Mesenchymal stem cell (in vitro differentiated cells and primary cell): ENCODE measurements around the gene CYFIP1.
A peak's percentile ranks its signal among the peaks of the same experiment; 100 is the strongest.
"Not testable (repeated sequence)": the region's sequence is repeated elsewhere in the genome, so short reads cannot be mapped to it uniquely, and the experiment has no call there.

Source experiments
- DNase-seq: peaks from one replicate; pipeline ENCODE4 v3.0.0-alpha.2; 2013
- H2AFZ ChIP-seq: one replicate; pipeline ENCODE4 v1.6.1; 2013; ENCODE audit warnings: low read depth, mild to moderate bottlenecking, control low read depth, inconsistent platforms, low read length, moderate library complexity
- H2AK5ac ChIP-seq: 2 replicates; pipeline ENCODE4 v1.6.1; 2013; ENCODE audit warnings: low read length, moderate library complexity, mild to moderate bottlenecking, inconsistent platforms; ENCODE audit not compliant: severe bottlenecking
- H2BK120ac ChIP-seq: one replicate; pipeline ENCODE4 v1.6.1; 2013; ENCODE audit warnings: low read depth, mild to moderate bottlenecking, inconsistent platforms, low read length, moderate library complexity
- H2BK12ac ChIP-seq, 2 experiments: one replicate each; pipeline ENCODE4 v1.6.1; 2013; ENCODE audit warnings: inconsistent platforms in 2 of 2, low read length in 2 of 2, mild to moderate bottlenecking in 2 of 2, moderate library complexity in 2 of 2, control low read depth in 1 of 2
- H2BK15ac ChIP-seq: one replicate; pipeline ENCODE4 v1.6.1; 2013; ENCODE audit warnings: mild to moderate bottlenecking, low read depth, inconsistent platforms; ENCODE audit not compliant: poor library complexity, severe bottlenecking
- H2BK5ac ChIP-seq: 2 replicates; pipeline ENCODE4 v1.6.1; 2013; ENCODE audit warnings: low read depth, mild to moderate bottlenecking, low read length, control low read depth, inconsistent platforms; ENCODE audit not compliant: poor library complexity, severe bottlenecking
- H3K14ac ChIP-seq, 2 experiments: one replicate each; pipeline ENCODE4 v1.6.1; 2013; ENCODE audit warnings: inconsistent platforms in 2 of 2, low read length in 2 of 2, control low read depth in 1 of 2, mild to moderate bottlenecking in 1 of 2, moderate library complexity in 1 of 2
- H3K18ac ChIP-seq, 2 experiments: one replicate each; pipeline ENCODE4 v1.6.1; 2013; ENCODE audit warnings: inconsistent platforms in 2 of 2, low read length in 2 of 2, control low read depth in 1 of 2, low read depth in 1 of 2, mild to moderate bottlenecking in 1 of 2
- H3K23ac ChIP-seq, 2 experiments: one replicate each; pipeline ENCODE4 v1.6.1; 2013; ENCODE audit warnings: inconsistent platforms in 2 of 2, low read length in 2 of 2, mild to moderate bottlenecking in 2 of 2, moderate library complexity in 2 of 2, control low read depth in 1 of 2
- H3K27ac ChIP-seq: 2 replicates; pipeline ENCODE4 v1.5.1; 2013; ENCODE audit warnings: mild to moderate bottlenecking, moderate library complexity, low read length, control low read depth, inconsistent platforms; ENCODE audit not compliant: poor library complexity, severe bottlenecking
- H3K27me3 ChIP-seq, 2 experiments: 2 replicates each; pipeline versions ENCODE4 v1.6.1 to v1.7.0; 2013; ENCODE audit warnings: low read length in 2 of 2, mild to moderate bottlenecking in 2 of 2, moderate library complexity in 2 of 2, control low read depth in 1 of 2, inconsistent platforms in 1 of 2; ENCODE audit not compliant: control insufficient read depth in 1 of 2, insufficient read depth in 1 of 2
- H3K36me3 ChIP-seq, 2 experiments: 2 replicates each; pipeline versions ENCODE4 v1.6.1 to v1.7.0; 2013; ENCODE audit warnings: low read length in 2 of 2, control low read depth in 1 of 2, inconsistent platforms in 1 of 2, low read depth in 1 of 2, mild to moderate bottlenecking in 1 of 2; ENCODE audit not compliant: insufficient read depth in 2 of 2, control insufficient read depth in 1 of 2
- H3K4ac ChIP-seq, 2 experiments: one replicate each; pipeline ENCODE4 v1.6.1; 2013; ENCODE audit warnings: inconsistent platforms in 2 of 2, low read length in 2 of 2, mild to moderate bottlenecking in 2 of 2, moderate library complexity in 2 of 2, control low read depth in 1 of 2, low read depth in 1 of 2
- H3K4me1 ChIP-seq: 2 replicates; pipeline ENCODE4 v1.6.1; 2013; ENCODE audit warnings: low read depth, low read length, control low read depth; ENCODE audit not compliant: control insufficient read depth, insufficient read depth
- H3K4me2 ChIP-seq: 2 replicates; pipeline ENCODE4 v1.6.1; 2013; ENCODE audit warnings: low read length, mild to moderate bottlenecking, inconsistent platforms; ENCODE audit not compliant: poor library complexity, severe bottlenecking
- H3K4me3 ChIP-seq, 2 experiments: 2 replicates each; pipeline versions ENCODE4 v1.5.1 to v1.7.0; 2013; ENCODE audit warnings: low read length in 2 of 2, mild to moderate bottlenecking in 2 of 2, control low read depth in 1 of 2, low read depth in 1 of 2; ENCODE audit not compliant: insufficient read depth in 1 of 2
- H3K79me1 ChIP-seq: replicated peaks from 2 replicates; pipeline ENCODE4 v1.6.1; 2013; ENCODE audit warnings: mild to moderate bottlenecking, control low read depth, low read length, inconsistent platforms; ENCODE audit not compliant: poor library complexity, severe bottlenecking
- H3K9ac ChIP-seq: 2 replicates; pipeline ENCODE4 v1.7.0; 2013; ENCODE audit warnings: mild to moderate bottlenecking, low read length, moderate library complexity
- H3K9me3 ChIP-seq: 2 replicates; pipeline ENCODE4 v1.7.0; 2013; ENCODE audit warnings: mild to moderate bottlenecking, low read length; ENCODE audit not compliant: control insufficient read depth
- H4K8ac ChIP-seq: one replicate; pipeline ENCODE4 v1.6.1; 2013; ENCODE audit warnings: inconsistent platforms, mild to moderate bottlenecking, low read length, moderate library complexity
- H4K91ac ChIP-seq: one replicate; pipeline ENCODE4 v1.6.1; 2013; ENCODE audit warnings: mild to moderate bottlenecking, low read length, inconsistent platforms
- WGBS: methylation state at CpG from one replicate; pipeline ENCODE4 v1.1.7; 2013; ENCODE audit warnings: mixed read lengths; 5-methylcytosine and 5-hydroxymethylcytosine counted together

The CYFIP1 gene

GRCh38 chr15:23013681-23014080 lies 33.5 kb upstream of the CYFIP1 start:
- H3K18ac ChIP-seq, result no peak overlapping the region
- no peaks in the 10 kb centered on the region for H3K27me3 ChIP-seq
- H3K79me1 ChIP-seq, result peaks cover 27% of the 10 kb centered on the region
- H3K9ac ChIP-seq, result no peak overlapping the region
- H2BK5ac ChIP-seq, result no peak overlapping the region
- no peak overlapping the region for H2BK15ac ChIP-seq
- no peak overlapping the region for H3K4ac ChIP-seq
- H3K4me1 ChIP-seq, result peaks cover 3% of the 10 kb centered on the region
- WGBS, result 97% methylated on average over 5 of the region's 5 CpGs
- H3K36me3 ChIP-seq, result peaks cover 50 to 87% of the 10 kb centered on the region in 2 experiments
- H3K14ac ChIP-seq, result no peak overlapping the region
- no peak overlapping the region for H2AFZ ChIP-seq
- no peak overlapping the region for H4K91ac ChIP-seq
- H3K9me3 ChIP-seq, result no peaks in the 10 kb centered on the region
- no peak overlapping the region for H3K4me3 ChIP-seq
- no peak overlapping the region for H2AK5ac ChIP-seq
- no peak overlapping the region for H2BK12ac ChIP-seq
- H2BK120ac ChIP-seq, result no peak overlapping the region
- H3K23ac ChIP-seq, result no peak overlapping the region
- no peak overlapping the region for H4K8ac ChIP-seq
- DNase-seq, result no peak
- H3K27ac ChIP-seq, result no peak overlapping the region
- no peak overlapping the region for H3K4me2 ChIP-seq

GRCh38 chr15:23012616-23013015 lies 32.4 kb upstream of the CYFIP1 start:
- peaks cover 25% of the 10 kb centered on the region for H3K79me1 ChIP-seq
- not testable (repeated sequence) for H3K27me3 ChIP-seq, DNase-seq, H2AFZ ChIP-seq, H2BK5ac ChIP-seq, H4K91ac ChIP-seq, H3K9me3 ChIP-seq, H2BK12ac ChIP-seq, H3K9ac ChIP-seq, H2BK120ac ChIP-seq, H3K14ac ChIP-seq, H3K18ac ChIP-seq, H3K23ac ChIP-seq, H3K4me1 ChIP-seq, H2AK5ac ChIP-seq, H4K8ac ChIP-seq, H3K27ac ChIP-seq, H3K4ac ChIP-seq, H3K4me2 ChIP-seq, H3K4me3 ChIP-seq
- H3K36me3 ChIP-seq, result peaks cover 56 to 86% of the 10 kb centered on the region in 2 experiments
- peak overlapping the region; percentile 12 for H2BK15ac ChIP-seq
- WGBS, result 98% methylated on average over 9 of the region's 9 CpGs

DNA sequence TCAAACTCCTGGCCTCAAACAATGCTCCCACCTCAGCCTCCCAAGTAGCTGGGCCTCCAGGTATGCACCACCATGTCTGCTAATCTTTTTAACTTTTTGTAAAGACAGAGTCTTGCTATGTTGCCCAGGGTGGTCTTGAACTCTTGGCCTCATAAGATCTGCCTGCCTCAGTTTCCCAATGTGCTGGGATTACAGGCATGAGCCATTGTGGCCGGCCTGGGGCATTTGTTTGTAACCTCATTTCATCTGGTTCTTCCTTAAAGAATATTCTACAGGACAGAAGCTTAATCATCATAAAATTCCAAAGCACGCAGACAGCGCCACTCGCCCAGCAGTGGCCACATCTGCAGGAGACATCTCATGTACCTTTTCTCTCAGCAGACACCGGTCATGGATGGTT lies 23.6 kb upstream of the CYFIP1 start:
- Histone ChIP-seq H3K36me3 (peaks cover 40 to 91% of the 10 kb centered on the region in 2 experiments), H3K27me3 (no peaks in the 10 kb centered on the region), H3K4me2 (no peak overlapping the region), H4K91ac (no peak overlapping the region), H2AK5ac (no peak overlapping the region), H3K27ac (no peak overlapping the region), H4K8ac (no peak overlapping the region), H3K4me1 (no peaks in the 10 kb centered on the region), H3K14ac (no peak overlapping the region), H2BK5ac (no peak overlapping the region), H2BK15ac (no peak overlapping the region), H2AFZ (no peak overlapping the region), H2BK120ac (no peak overlapping the region), H2BK12ac (no peak overlapping the region), H3K23ac (no peak overlapping the region), H3K79me1 (peaks cover 2% of the 10 kb centered on the region), H3K9ac (no peak overlapping the region), H3K4me3 (no peak overlapping the region), H3K18ac (no peak overlapping the region), H3K4ac (no peak overlapping the region), H3K9me3 (no peaks in the 10 kb centered on the region)
- 99% methylated on average over 5 of the region's 5 CpGs for WGBS
- DNase-seq, result no peak

DNA sequence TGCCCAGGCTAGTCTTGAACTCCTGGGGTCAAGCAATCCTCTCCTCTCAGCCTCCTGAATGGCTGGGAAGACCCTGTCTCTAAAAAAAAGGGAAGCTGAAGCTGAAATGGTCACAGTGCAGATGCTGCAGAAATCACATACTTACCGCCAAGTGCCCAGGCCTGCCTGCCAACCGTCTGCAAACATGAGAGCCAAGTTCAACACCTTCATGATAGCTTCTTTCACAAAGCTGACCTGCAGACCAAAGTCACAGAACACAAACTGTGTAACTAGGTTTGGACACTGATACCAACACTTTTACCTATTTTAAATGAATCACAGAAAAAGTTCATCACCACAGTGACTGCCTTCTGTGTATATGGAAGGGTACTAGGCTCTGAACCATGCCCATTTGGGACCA lies 22.8 kb upstream of the CYFIP1 start:
- no peak for DNase-seq

More for the DNA sequence above, 22.8 kb upstream of the CYFIP1 start:
- Histone ChIP-seq H2AK5ac (no peak overlapping the region), H2BK15ac (no peak overlapping the region), H3K9ac (no peak overlapping the region), H2BK12ac (no peak overlapping the region), H3K4me3 (no peak overlapping the region), H3K23ac (no peak overlapping the region), H3K79me1 (peaks cover 2% of the 10 kb centered on the region), H3K9me3 (no peaks in the 10 kb centered on the region), H3K4ac (no peak overlapping the region), H4K8ac (no peak overlapping the region), H2BK5ac (no peak overlapping the region), H2AFZ (no peak overlapping the region), H4K91ac (no peak overlapping the region), H2BK120ac (no peak overlapping the region), H3K36me3 (peaks cover 37 to 87% of the 10 kb centered on the region in 2 experiments), H3K14ac (no peak overlapping the region), H3K27ac (no peak overlapping the region), H3K4me2 (no peak overlapping the region), H3K4me1 (no peaks in the 10 kb centered on the region), H3K18ac (no peak overlapping the region), H3K27me3 (no peaks in the 10 kb centered on the region)
- WGBS, result 100% methylated on average over 2 of the region's 2 CpGs
